Neural cell (in vitro differentiated cells): ENCODE measurements around the gene MIPOL1. TPM values are rescaled to one million over a fixed set of nuclear protein-coding genes. Genes with fewer than 3 reads are reported as not detected.

Source experiments
- H2AFZ ChIP-seq: fragments of 200-600, 300-800 bp; sonication (generic), shearing (Covaris generic); 2 replicates; pipeline ENCODE4 v1.6.0; 2014; ENCODE audit warnings: low read depth, mild to moderate bottlenecking, antibody characterized with exemption, low read length, moderate library complexity
- H3F3A ChIP-seq: fragments of 200-600 bp; shearing (Covaris generic); 2 replicates; pipeline ENCODE4 v1.6.1; 2016; ENCODE audit warnings: mild to moderate bottlenecking, moderate library complexity, mixed read lengths, antibody characterized with exemption, low read length; ENCODE audit not compliant: insufficient read depth, poor library complexity, severe bottlenecking
- H3K27ac ChIP-seq: fragments of 200-600, 300-800 bp; sonication (generic), shearing (Covaris generic); 2 replicates; pipeline ENCODE4 v1.5.1; 2014; ENCODE audit warnings: mild to moderate bottlenecking, low read length, moderate library complexity
- H3K27me3 ChIP-seq: fragments of 300-800, 200-600 bp; sonication (generic), shearing (Covaris generic); 2 replicates; pipeline ENCODE4 v1.6.0; 2014; ENCODE audit warnings: mild to moderate bottlenecking, low read depth, low read length, moderate library complexity; ENCODE audit not compliant: insufficient read depth
- H3K36me3 ChIP-seq: fragments of 300-800, 200-600 bp; sonication (generic), shearing (Covaris generic); 2 replicates; pipeline ENCODE4 v1.5.1; 2014; ENCODE audit warnings: mild to moderate bottlenecking, antibody characterized with exemption, low read length, moderate library complexity; ENCODE audit not compliant: insufficient read depth
- H3K4me2 ChIP-seq: fragments of 300-800, 200-600 bp; sonication (generic), shearing (Covaris generic); 2 replicates; pipeline ENCODE4 v1.6.0; 2014; ENCODE audit warnings: mild to moderate bottlenecking, low read length
- H3K4me3 ChIP-seq: fragments of 300-800, 200-600 bp; sonication (generic), shearing (Covaris generic); 2 replicates; pipeline ENCODE4 v1.5.1; 2014; ENCODE audit warnings: mild to moderate bottlenecking, low read length, moderate library complexity
- H3K79me2 ChIP-seq: fragments of 200-600 bp; shearing (Covaris generic); replicated peaks from 2 replicates; pipeline ENCODE4 v1.6.0; 2014; ENCODE audit warnings: mild to moderate bottlenecking, low read length, moderate library complexity; ENCODE audit not compliant: insufficient read depth
- H3K9ac ChIP-seq: fragments of 300-800, 200-600 bp; sonication (generic), shearing (Covaris generic); 2 replicates; pipeline ENCODE4 v1.6.1; 2016; ENCODE audit warnings: mild to moderate bottlenecking, low read length, mixed read lengths
- H3K9me2 ChIP-seq: fragments of 200-600 bp; shearing (Covaris generic); 2 replicates; pipeline ENCODE4 v1.6.1; 2016; ENCODE audit warnings: mild to moderate bottlenecking, low read length, mixed read lengths; ENCODE audit not compliant: insufficient read depth
- H3K9me3 ChIP-seq: fragments of 200-600, 300-800 bp; sonication (generic), shearing (Covaris generic); 2 replicates; pipeline ENCODE4 v1.6.1; 2016; ENCODE audit warnings: mild to moderate bottlenecking, mixed run types, low read length, moderate library complexity, mixed read lengths
- H4K20me1 ChIP-seq: fragments of 200-600 bp; shearing (Covaris generic); 2 replicates; pipeline ENCODE4 v1.6.1; 2016; ENCODE audit warnings: mild to moderate bottlenecking, mixed run types; ENCODE audit not compliant: insufficient read depth
- CTCF ChIP-seq: fragments of 450-650 bp; IDR thresholded peaks from 2 replicates; pipeline ENCODE4 v1.5.1; 2014; ENCODE audit warnings: antibody characterized with exemption, mild to moderate bottlenecking, moderate library complexity; ENCODE audit not compliant: poor library complexity, severe bottlenecking
- EP300 ChIP-seq: fragments of 450-650 bp; conservative IDR thresholded peaks from 2 replicates; pipeline ENCODE4 v1.6.1; 2014; ENCODE audit warnings: antibody characterized with exemption, mild to moderate bottlenecking, moderate library complexity; ENCODE audit not compliant: poor library complexity, severe bottlenecking
- EZH2 ChIP-seq: fragments of 200-600, 300-800 bp; shearing (Covaris generic), sonication (generic); IDR thresholded peaks from 2 replicates; pipeline ENCODE4 v1.6.1; 2014; ENCODE audit warnings: antibody characterized with exemption, low read length, borderline replicate concordance, mild to moderate bottlenecking; ENCODE audit not compliant: insufficient read depth, poor library complexity, severe bottlenecking
- MXI1 ChIP-seq: fragments of 450-650 bp; conservative IDR thresholded peaks from 2 replicates; pipeline ENCODE4 v1.6.1; 2014; ENCODE audit warnings: antibody characterized with exemption, mild to moderate bottlenecking; ENCODE audit not compliant: poor library complexity, severe bottlenecking
- POLR2AphosphoS5 ChIP-seq: IDR thresholded peaks from 2 replicates; pipeline ENCODE4 v1.6.1; 2012
- RAD21 ChIP-seq: fragments of 450-650 bp; conservative IDR thresholded peaks from 2 replicates; pipeline ENCODE4 v1.6.1; 2014; ENCODE audit warnings: antibody characterized with exemption, mild to moderate bottlenecking, moderate library complexity
- REST ChIP-seq: IDR thresholded peaks from 2 replicates; pipeline ENCODE4 v1.6.1; 2012; ENCODE audit warnings: borderline replicate concordance
- SMC3 ChIP-seq: fragments of 450-650 bp; conservative IDR thresholded peaks from 2 replicates; pipeline ENCODE4 v1.6.1; 2014; ENCODE audit warnings: antibody characterized with exemption, mild to moderate bottlenecking, moderate library complexity; ENCODE audit not compliant: poor library complexity
- TAF1 ChIP-seq: IDR thresholded peaks from 2 replicates; pipeline ENCODE4 v1.6.1; 2012; ENCODE audit warnings: low read depth
- polyA plus RNA-seq: library from polyadenylated mRNA; depleted of rRNA; stranded (reverse); fragments of >200 nt; gene quantifications from 2 replicates; pipeline ENCODE4 v1.2.3, GENCODE V29; 2014

The MIPOL1 gene
- polyA plus RNA-seq, 1 donor from 2014 or later, result 1.3 TPM

- Histone ChIP-seq H3K4me2 (no peak overlapping the region), H3K9ac (no peak overlapping the region), H3K79me2 (no peaks in the 10 kb centered on the region), H3K36me3 (no peaks in the 10 kb centered on the region), H3K27ac (no peak overlapping the region), H4K20me1 (no peaks in the 10 kb centered on the region), H3K9me3 (no peaks in the 10 kb centered on the region), H3K9me2 (no peaks in the 10 kb centered on the region), H3K27me3 (peaks cover 99% of the 10 kb centered on the region), H3K4me3 (no peak overlapping the region), H3F3A (no peaks in the 10 kb centered on the region), H2AFZ (no peak overlapping the region)
- TF ChIP-seq CTCF, result no peak
- TF ChIP-seq POLR2AphosphoS5, result no peak
- no peak for TF ChIP-seq EP300
- no peak for TF ChIP-seq MXI1
- no peak for TF ChIP-seq REST
- TF ChIP-seq SMC3, result no peak
- no peak for TF ChIP-seq TAF1
- TF ChIP-seq EZH2, result no peak
- no peak for TF ChIP-seq RAD21
Measured at GRCh38 chr14:37590428-37591139, 392.8 kb downstream of the MIPOL1 start.

- Histone ChIP-seq H3F3A (no peaks in the 10 kb centered on the region), H3K4me2 (no peak overlapping the region), H3K9ac (no peak overlapping the region), H3K79me2 (no peaks in the 10 kb centered on the region), H3K9me2 (no peaks in the 10 kb centered on the region), H3K9me3 (no peaks in the 10 kb centered on the region), H4K20me1 (no peaks in the 10 kb centered on the region), H3K36me3 (no peaks in the 10 kb centered on the region), H3K27me3 (peaks cover 99% of the 10 kb centered on the region), H3K4me3 (no peak overlapping the region), H2AFZ (no peak overlapping the region), H3K27ac (no peak overlapping the region)
- TF ChIP-seq TAF1, result no peak
- TF ChIP-seq REST, result no peak
- TF ChIP-seq CTCF, result no peak
Measured at GRCh38 chr14:37591311-37591940, 393.7 kb downstream of the MIPOL1 start.
